Glutamatergic neuron (in vitro differentiated cells): ENCODE results near the gene MAPK8IP2. TPM values are rescaled to one million over a fixed set of nuclear protein-coding genes. Genes with fewer than 3 reads are reported as not detected.

Source experiments
- DNase-seq: peaks from one replicate; pipeline ENCODE4 v3.0.0; 2022
- H3K27ac Mint-ChIP-seq: one replicate; pipeline ENCODE4 v1.8.0; 2020; ENCODE audit warnings: mild to moderate bottlenecking, mixed read lengths, inconsistent platforms; ENCODE audit not compliant: unreplicated experiment
- H3K27me3 Mint-ChIP-seq: one replicate; pipeline ENCODE4 v1.8.0; 2020; ENCODE audit warnings: mild to moderate bottlenecking, moderate library complexity, mixed read lengths, inconsistent platforms; ENCODE audit not compliant: unreplicated experiment
- H3K36me3 Mint-ChIP-seq: one replicate; pipeline ENCODE4 v1.8.0; 2020; ENCODE audit warnings: mild to moderate bottlenecking, mixed read lengths, inconsistent platforms; ENCODE audit not compliant: unreplicated experiment
- H3K4me1 Mint-ChIP-seq: one replicate; pipeline ENCODE4 v1.8.0; 2020; ENCODE audit warnings: mild to moderate bottlenecking, low read depth, mixed read lengths, inconsistent platforms; ENCODE audit not compliant: unreplicated experiment
- H3K4me3 Mint-ChIP-seq: one replicate; pipeline ENCODE4 v1.8.0; 2020; ENCODE audit warnings: mild to moderate bottlenecking, mixed read lengths, inconsistent platforms; ENCODE audit not compliant: unreplicated experiment
- H3K9me3 Mint-ChIP-seq: one replicate; pipeline ENCODE4 v1.8.0; 2020; ENCODE audit warnings: mild to moderate bottlenecking, moderate library complexity, mixed read lengths, inconsistent platforms; ENCODE audit not compliant: unreplicated experiment
- CTCF ChIP-seq: fragments of 200-600 bp; sonication (generic); IDR thresholded peaks from one replicate; pipeline ENCODE4 v1.5.0; 2021; ENCODE audit not compliant: partially characterized antibody, unreplicated experiment
- total RNA-seq: library from RNA; stranded (reverse); fragmentation: NEBNext Ultra II Directional; extraction: Animal tissue kit (Norgen Biotek cat#: 25700); gene quantifications from one replicate; pipeline ENCODE4 v1.2.1, GENCODE V29; 2021; ENCODE audit not compliant: unreplicated experiment

The MAPK8IP2 gene
- total RNA-seq, 1 donor from 2014 or later = 143 TPM

GRCh38 chr22:50621356-50621880 is 20.8 kb downstream of the MAPK8IP2 start:
- Mint-ChIP-seq H3K27me3 (peaks cover 11% of the 10 kb centered on the region), H3K36me3 (no peaks in the 10 kb centered on the region), H3K4me3 (no peak overlapping the region), H3K9me3 (peaks cover 3% of the 10 kb centered on the region), H3K4me1 (no peaks in the 10 kb centered on the region), H3K27ac (no peak overlapping the region)
- no peak for TF ChIP-seq CTCF
- DNase-seq = no peak

GRCh38 chr22:50621948-50622722 is 21.5 kb downstream of the MAPK8IP2 start:
- TF ChIP-seq CTCF = no peak
- peak overlapping the region; percentile 40 for H3K4me3 Mint-ChIP-seq
- peaks cover 3% of the 10 kb centered on the region for H3K9me3 Mint-ChIP-seq
- H3K27ac Mint-ChIP-seq = no peak overlapping the region
- H3K36me3 Mint-ChIP-seq = no peaks in the 10 kb centered on the region
- no peak for DNase-seq
- peaks cover 11% of the 10 kb centered on the region for H3K27me3 Mint-ChIP-seq
- no peaks in the 10 kb centered on the region for H3K4me1 Mint-ChIP-seq

GRCh38 chr22:50622723-50623327 is 22.2 kb downstream of the MAPK8IP2 start:
- H3K27me3 Mint-ChIP-seq = peaks cover 11% of the 10 kb centered on the region
- H3K4me3 Mint-ChIP-seq = no peak overlapping the region
- no peak for DNase-seq
- H3K4me1 Mint-ChIP-seq = no peaks in the 10 kb centered on the region
- TF ChIP-seq CTCF = no peak
- H3K36me3 Mint-ChIP-seq = no peaks in the 10 kb centered on the region
- peaks cover 2% of the 10 kb centered on the region for H3K9me3 Mint-ChIP-seq
- H3K27ac Mint-ChIP-seq = no peak overlapping the region

- Mint-ChIP-seq H3K36me3 (no peaks in the 10 kb centered on the region), H3K4me3 (no peak overlapping the region), H3K4me1 (peaks cover 11% of the 10 kb centered on the region), H3K27ac (no peak overlapping the region), H3K27me3 (peaks cover 13% of the 10 kb centered on the region), H3K9me3 (peaks cover 2% of the 10 kb centered on the region)
- no peak for TF ChIP-seq CTCF
- no peak for DNase-seq
Measured at GRCh38 chr22:50624347-50625130, 23.9 kb downstream of the MAPK8IP2 start.
